ENCODE measurements around the gene SEPTIN5. TPM values are rescaled to one million over a fixed set of nuclear protein-coding genes. Genes with fewer than 3 reads are reported as not detected.

SEPTIN5 gene
- polyA plus RNA-seq (2011; rRNA removed) = 13.1 and 15.5 TPM in 2 replicates
- 24.2 and 28.9 TPM in 2 replicates for polyA minus RNA-seq (2011; rRNA and poly(A)+ RNA removed)

GRCh38 chr22:19714312-19715187, at the start of gene SEPTIN5:
Gene SEPTIN5 (plus strand): TSS chr22:19714503. CDS start chr22:19714589, 86 bp downstream.
- H3K27ac ChIP-seq (ENCODE audit: low read depth, low read length) = no peak within 1 kb of the TSS
- TF ChIP-seq, protein P1, sequence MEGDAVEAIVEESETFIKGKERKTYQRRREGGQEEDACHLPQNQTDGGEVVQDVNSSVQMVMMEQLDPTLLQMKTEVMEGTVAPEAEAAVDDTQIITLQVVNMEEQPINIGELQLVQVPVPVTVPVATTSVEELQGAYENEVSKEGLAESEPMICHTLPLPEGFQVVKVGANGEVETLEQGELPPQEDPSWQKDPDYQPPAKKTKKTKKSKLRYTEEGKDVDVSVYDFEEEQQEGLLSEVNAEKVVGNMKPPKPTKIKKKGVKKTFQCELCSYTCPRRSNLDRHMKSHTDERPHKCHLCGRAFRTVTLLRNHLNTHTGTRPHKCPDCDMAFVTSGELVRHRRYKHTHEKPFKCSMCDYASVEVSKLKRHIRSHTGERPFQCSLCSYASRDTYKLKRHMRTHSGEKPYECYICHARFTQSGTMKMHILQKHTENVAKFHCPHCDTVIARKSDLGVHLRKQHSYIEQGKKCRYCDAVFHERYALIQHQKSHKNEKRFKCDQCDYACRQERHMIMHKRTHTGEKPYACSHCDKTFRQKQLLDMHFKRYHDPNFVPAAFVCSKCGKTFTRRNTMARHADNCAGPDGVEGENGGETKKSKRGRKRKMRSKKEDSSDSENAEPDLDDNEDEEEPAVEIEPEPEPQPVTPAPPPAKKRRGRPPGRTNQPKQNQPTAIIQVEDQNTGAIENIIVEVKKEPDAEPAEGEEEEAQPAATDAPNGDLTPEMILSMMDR (IDR thresholded peaks at IDR 0.05; ENCODE audit: low read depth, low read length) = no peak
- POLR2A ChIA-PET = no interaction called here
- CTCF ChIA-PET = interaction anchor here (1.0 to 1.1 kb wide), 2 partner anchors 16 to 85 kb away, joined by 3 read pairs; no protein-coding TSS in a partner anchor
- H3K9me3 ChIP-seq (ENCODE audit: control insufficient read depth, insufficient read depth, low read length) = no peaks in the 10 kb centered on the region; the same call in 1 of the 2 replicates
- DNase-seq (ENCODE audit: low read depth, low spot score) = no peak
- H3K27me3 ChIP-seq (ENCODE audit: control insufficient read depth, insufficient read depth, low read length) = peaks cover 18% of the 10 kb centered on the region
- peak within 1 kb of the TSS; percentile 62 for H3K4me3 ChIP-seq (ENCODE audit: low read depth, low read length)

GRCh38 chr22:19664951-19665783, 49.1 kb upstream of the SEPTIN5 start:
- TF ChIP-seq, protein P1 (IDR thresholded peaks at IDR 0.05; ENCODE audit: low read depth, low read length) = no peak
- POLR2A ChIA-PET = no interaction called here
- H3K27ac ChIP-seq (ENCODE audit: low read depth, low read length) = no peak overlapping the region
- DNase-seq (ENCODE audit: low read depth, low spot score) = no peak
- peaks cover 12% of the 10 kb centered on the region for H3K27me3 ChIP-seq (ENCODE audit: control insufficient read depth, insufficient read depth, low read length)
- H3K4me3 ChIP-seq (ENCODE audit: low read depth, low read length) = no peak overlapping the region
- no peaks in the 10 kb centered on the region; the same call in 1 of the 2 replicates for H3K9me3 ChIP-seq (ENCODE audit: control insufficient read depth, insufficient read depth, low read length)
- CTCF ChIA-PET = no interaction called here

GRCh38 chr22:19665784-19666672, 48.3 kb upstream of the SEPTIN5 start:
- CTCF ChIA-PET = no interaction called here
- Histone ChIP-seq H3K4me3 (ENCODE audit: low read depth, low read length) (no peak overlapping the region), H3K27ac (ENCODE audit: low read depth, low read length) (no peak overlapping the region), H3K27me3 (ENCODE audit: control insufficient read depth, insufficient read depth, low read length) (peaks cover 12% of the 10 kb centered on the region), H3K9me3 (ENCODE audit: control insufficient read depth, insufficient read depth, low read length) (no peaks in the 10 kb centered on the region; the same call in 1 of the 2 replicates)
- POLR2A ChIA-PET = no interaction called here
- DNase-seq (ENCODE audit: low read depth, low spot score) = no peak
- TF ChIP-seq, protein P1 (IDR thresholded peaks at IDR 0.05; ENCODE audit: low read depth, low read length) = no peak

DNA sequence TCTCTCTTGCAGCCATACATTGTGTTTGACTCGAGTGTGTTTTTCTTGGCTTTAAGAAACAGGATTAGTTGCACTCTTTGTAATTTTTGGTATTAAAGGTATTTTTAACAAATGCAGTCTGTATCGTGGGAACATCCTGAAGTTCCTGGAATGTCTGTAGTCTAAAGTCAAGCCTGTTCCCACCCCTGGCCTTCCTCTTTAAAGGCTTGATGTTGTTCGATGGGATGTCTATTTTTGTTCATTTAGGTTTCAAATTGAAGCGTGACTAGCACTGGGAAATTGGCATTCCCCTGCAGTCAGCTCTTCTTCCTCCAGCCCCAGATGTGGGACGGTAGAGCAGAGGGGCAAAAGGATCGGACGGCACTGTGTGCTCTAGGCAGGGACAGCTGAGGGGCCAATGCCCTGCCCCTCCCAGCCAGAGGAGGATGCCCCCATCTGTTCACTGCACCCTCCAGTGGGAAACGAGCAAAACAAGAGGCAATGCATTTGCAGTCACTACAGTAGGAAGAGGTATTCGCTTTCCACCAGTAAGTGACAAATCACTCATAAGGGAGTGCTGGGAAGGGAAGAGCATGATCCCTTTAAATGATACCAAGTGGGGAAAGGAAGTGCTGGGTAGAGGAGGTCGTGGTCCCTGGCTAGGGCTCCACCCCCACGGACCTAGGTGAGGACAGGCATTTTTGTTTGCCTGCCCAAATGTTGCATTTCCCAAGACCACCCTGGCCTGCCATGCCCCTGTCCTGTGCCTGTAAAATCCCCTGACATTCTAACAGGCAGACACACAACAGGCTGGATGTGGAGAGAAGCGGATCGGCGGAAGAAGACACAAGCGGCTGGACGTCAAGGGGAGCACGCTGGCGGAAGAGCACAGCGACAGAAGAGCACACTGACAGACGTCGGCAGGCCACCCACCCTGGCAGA, 47.4 kb upstream of the SEPTIN5 start:
- Histone ChIP-seq H3K27me3 (ENCODE audit: control insufficient read depth, insufficient read depth, low read length) (peaks cover 12% of the 10 kb centered on the region), H3K4me3 (ENCODE audit: low read depth, low read length) (no peak overlapping the region), H3K27ac (ENCODE audit: low read depth, low read length) (peak overlapping the region; percentile 61), H3K9me3 (ENCODE audit: control insufficient read depth, insufficient read depth, low read length) (no peaks in the 10 kb centered on the region; the same call in 1 of the 2 replicates)
- peak; percentile 27 for DNase-seq (ENCODE audit: low read depth, low spot score)
- TF ChIP-seq, protein P1 (IDR thresholded peaks at IDR 0.05; ENCODE audit: low read depth, low read length) = no peak
- ChIA-PET CTCF (no interaction called here), POLR2A (no interaction called here)

Data from AG04450 (cell line).